Activated naive CD4-positive, alpha-beta T cell treated with anti-CD3 and anti-CD28 coated beads, Interleukin-2, amount 10 ng/mL, durations not matched to agents 7 days and 5 days (primary cell): ENCODE data around the gene NAGPA.
"Not testable (repeated sequence)": the region's sequence is repeated elsewhere in the genome, so short reads cannot be mapped to it uniquely, and the experiment has no call there.

Source experiments
- CTCF ChIA-PET: fragments of 350-600 bp; sonication (Branson Sonifier 250); formaldehyde crosslinking; loops from one replicate; lab custom pipeline; 2021; ENCODE audit warnings: antibody characterized with exemption; lab: Charles Lee
- DNase-seq: peaks from one replicate; pipeline ENCODE4 v3.0.0-alpha.2; 2020
- H3K27ac Mint-ChIP-seq: one replicate; pipeline ENCODE4 v1.8.0; 2021; ENCODE audit warnings: mild to moderate bottlenecking, moderate library complexity, mixed read lengths
- H3K27me3 Mint-ChIP-seq: one replicate; pipeline ENCODE4 v1.8.0; 2021; ENCODE audit warnings: mild to moderate bottlenecking, mixed read lengths
- H3K36me3 Mint-ChIP-seq: one replicate; pipeline ENCODE4 v1.8.0; 2021; ENCODE audit warnings: mixed read lengths
- H3K4me1 Mint-ChIP-seq: one replicate; pipeline ENCODE4 v1.8.0; 2021; ENCODE audit warnings: mixed read lengths
- H3K4me3 Mint-ChIP-seq: one replicate; pipeline ENCODE4 v1.8.0; 2021; ENCODE audit warnings: mild to moderate bottlenecking, moderate library complexity, mixed read lengths
- H3K9me3 Mint-ChIP-seq: one replicate; pipeline ENCODE4 v1.8.0; 2021; ENCODE audit warnings: mixed read lengths

NAGPA gene

DNA sequence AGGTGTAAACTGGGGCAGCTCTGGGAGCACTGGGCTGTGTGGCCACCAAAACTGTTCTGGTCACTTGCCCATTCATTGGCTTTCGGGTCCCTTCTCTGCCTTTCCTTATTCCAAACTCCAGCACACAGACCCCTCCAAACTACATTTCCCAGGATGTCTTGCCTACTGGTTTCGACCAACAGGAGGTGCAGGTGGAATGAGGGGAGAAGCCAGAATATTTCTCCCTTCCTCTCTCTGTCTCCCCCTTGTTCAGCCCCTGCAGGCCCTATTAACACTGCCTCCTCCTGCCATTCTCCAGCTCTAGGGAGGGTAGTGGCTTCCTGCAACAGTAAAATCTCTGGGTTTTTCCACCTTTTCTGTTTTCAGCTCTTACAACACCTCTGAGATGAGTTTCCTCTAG, 13.2 kb upstream of the NAGPA start:
- DNase-seq, result no peak
- Mint-ChIP-seq H3K9me3 (peaks cover 2% of the 10 kb centered on the region), H3K36me3 (no peaks in the 10 kb centered on the region), H3K4me1 (peaks cover 2% of the 10 kb centered on the region), H3K27ac (no peak overlapping the region), H3K4me3 (no peak overlapping the region), H3K27me3 (peaks cover 5% of the 10 kb centered on the region)
- CTCF ChIA-PET, result interaction anchor here (1.1 kb wide), 1 partner anchor 9 kb away, joined by 3 read pairs; no protein-coding TSS in a partner anchor

DNA sequence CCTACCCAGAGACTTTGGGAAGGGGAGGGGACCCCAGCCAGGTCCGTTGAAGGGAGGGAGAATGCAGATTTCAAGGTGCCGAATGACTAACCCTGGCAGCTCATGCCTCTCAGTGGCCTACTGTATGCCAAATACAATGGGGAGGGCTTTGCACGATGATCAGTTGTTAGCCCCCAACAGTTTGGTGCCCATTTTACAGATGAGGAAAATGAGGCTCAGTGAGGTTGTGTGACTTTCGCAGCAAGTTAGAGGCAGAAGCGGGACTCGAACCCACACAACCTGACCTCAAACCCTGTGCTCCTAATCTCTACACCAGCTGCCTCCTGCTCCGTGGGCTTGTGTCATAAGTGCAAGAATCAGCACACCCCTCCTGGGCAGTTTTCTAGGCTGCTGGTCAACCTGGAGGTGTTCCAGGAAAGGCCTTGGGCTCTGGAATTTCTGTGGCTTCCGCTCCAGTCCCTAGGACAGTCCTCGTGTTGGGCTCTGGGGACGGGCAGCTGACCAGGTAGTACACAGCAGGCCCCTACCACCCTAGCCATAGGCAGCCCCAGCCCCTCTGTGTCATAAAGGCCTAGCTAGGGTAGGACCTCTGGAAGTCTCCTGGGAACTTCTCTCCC, 11.9 kb upstream of the NAGPA start:
- H3K9me3 Mint-ChIP-seq, result peaks cover 2% of the 10 kb centered on the region
- peaks cover 5% of the 10 kb centered on the region for H3K27me3 Mint-ChIP-seq
- CTCF ChIA-PET, result interaction anchor here (1.1 kb wide), 1 partner anchor 10 kb away, joined by 3 read pairs; no protein-coding TSS in a partner anchor
- DNase-seq, result no peak
- H3K27ac Mint-ChIP-seq, result no peak overlapping the region
- H3K4me1 Mint-ChIP-seq, result no peaks in the 10 kb centered on the region
- H3K36me3 Mint-ChIP-seq, result no peaks in the 10 kb centered on the region
- no peak overlapping the region for H3K4me3 Mint-ChIP-seq

DNA sequence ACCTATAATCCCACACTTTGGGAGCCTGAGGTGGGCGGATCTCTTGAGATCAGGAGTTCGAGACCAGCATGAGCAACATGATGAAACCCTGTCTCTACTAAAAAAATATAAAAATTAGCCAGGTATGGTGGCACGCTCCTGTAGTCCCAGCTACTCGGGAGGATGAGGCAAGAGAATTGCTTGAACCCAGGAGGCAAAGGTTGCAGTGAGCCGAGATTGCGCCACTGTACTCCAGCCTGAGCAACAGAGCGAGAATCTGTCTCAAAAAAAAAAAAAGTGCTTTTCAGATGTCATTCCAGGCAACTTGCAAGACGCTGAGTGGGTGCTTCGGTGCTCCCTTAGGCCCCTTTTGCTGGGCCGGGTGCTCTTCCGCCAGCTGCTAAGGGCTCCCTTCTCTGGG, 10.8 kb upstream of the NAGPA start:
- DNase-seq, H3K27me3 Mint-ChIP-seq, H3K4me3 Mint-ChIP-seq, H3K4me1 Mint-ChIP-seq, CTCF ChIA-PET, H3K27ac Mint-ChIP-seq, H3K9me3 Mint-ChIP-seq, H3K36me3 Mint-ChIP-seq: not testable (repeated sequence)

DNA sequence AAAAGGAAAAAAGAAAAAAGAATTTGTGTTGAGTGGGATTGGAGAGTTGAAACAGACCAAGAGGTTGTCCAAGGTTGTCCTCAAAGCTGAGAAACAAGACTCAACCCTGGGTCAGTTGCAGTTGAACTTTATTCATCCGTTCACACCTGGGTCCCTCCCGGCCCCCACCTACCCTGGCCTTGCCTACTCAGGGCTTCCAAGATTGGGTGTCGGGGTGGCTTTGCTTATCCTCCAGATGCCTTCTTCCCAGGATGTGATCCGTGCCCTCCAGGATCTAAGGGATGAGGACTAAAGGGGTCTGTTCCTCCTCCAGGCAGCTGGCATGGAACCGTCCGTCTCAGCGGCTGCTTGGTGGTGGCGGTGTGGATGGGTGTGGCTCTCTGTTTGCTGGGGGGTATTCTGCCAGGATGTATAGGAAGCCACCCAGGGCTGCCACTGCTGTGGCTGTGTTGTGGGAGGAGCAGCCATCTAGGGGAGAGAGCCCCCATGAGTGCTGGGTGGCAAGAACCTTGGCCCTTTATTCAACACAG, 10.3 kb upstream of the NAGPA start:
- Mint-ChIP-seq H3K4me3 (no peak overlapping the region), H3K4me1 (no peaks in the 10 kb centered on the region), H3K27me3 (peaks cover 5% of the 10 kb centered on the region), H3K36me3 (no peaks in the 10 kb centered on the region), H3K9me3 (peaks cover 2% of the 10 kb centered on the region), H3K27ac (no peak overlapping the region)
- no peak for DNase-seq
- CTCF ChIA-PET, result no interaction called here

DNA sequence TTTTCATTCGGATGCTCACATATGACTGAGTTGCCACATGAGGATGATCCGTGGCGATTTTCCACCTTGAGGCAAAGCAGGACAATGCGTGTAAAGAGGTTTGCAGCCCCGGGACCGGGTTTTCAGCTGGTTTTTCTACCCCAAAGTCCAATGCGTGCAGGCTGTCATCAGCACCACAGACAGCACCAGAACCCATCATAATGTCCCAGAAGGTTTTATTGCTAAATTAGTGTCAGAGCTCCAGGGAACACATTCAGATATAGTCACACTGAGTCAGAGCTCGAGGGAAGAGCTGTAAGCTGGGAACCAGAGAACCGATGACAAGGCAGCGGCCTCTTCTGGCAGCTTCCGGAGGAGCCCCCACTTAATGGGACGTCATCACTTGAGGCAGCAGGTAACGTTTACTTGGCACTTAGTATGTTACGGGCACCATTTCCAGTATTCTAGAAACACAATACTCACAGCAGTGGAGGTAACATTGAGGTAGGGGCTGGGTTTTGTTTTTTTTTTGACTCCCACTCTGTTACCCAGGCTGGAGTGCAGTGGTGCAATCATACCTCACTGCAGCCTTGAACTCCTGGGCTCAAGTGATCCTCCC, 8.9 kb upstream of the NAGPA start:
- no peaks in the 10 kb centered on the region for H3K36me3 Mint-ChIP-seq
- no peaks in the 10 kb centered on the region for H3K9me3 Mint-ChIP-seq
- CTCF ChIA-PET, result no interaction called here
- no peak for DNase-seq
- H3K27ac Mint-ChIP-seq, result no peak overlapping the region
- H3K27me3 Mint-ChIP-seq, result no peaks in the 10 kb centered on the region
- H3K4me3 Mint-ChIP-seq, result no peak overlapping the region
- no peaks in the 10 kb centered on the region for H3K4me1 Mint-ChIP-seq

DNA sequence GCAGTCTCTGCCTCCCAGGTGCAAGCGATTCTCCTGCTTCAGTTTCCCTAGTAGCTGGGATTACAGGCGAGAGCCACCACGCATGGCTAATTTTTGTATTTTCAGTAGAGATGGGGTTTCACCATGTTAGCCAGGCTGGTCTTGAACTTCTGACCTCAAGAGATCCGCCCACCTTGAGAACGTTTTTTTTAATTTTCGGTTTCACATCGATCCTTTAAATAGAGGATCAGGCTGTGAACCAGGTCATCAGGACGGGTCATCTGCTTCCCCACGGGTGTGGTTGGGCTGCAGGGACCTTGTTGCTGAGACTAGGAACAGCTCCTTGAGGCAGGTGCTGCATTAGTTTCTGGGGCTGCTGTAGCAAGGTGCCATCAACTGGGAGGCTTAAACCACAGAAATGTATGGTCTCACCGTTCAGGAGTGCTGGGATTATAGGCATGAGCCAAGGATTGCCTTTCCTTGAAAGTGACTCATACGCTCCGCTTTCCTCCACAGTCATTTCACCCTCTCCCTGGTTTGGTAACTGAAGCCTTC, 7.9 kb upstream of the NAGPA start:
- Mint-ChIP-seq H3K27me3 (no peaks in the 10 kb centered on the region), H3K36me3 (no peaks in the 10 kb centered on the region), H3K4me1 (no peaks in the 10 kb centered on the region), H3K4me3 (no peak overlapping the region), H3K27ac (no peak overlapping the region), H3K9me3 (no peaks in the 10 kb centered on the region)
- CTCF ChIA-PET, result no interaction called here
- no peak for DNase-seq

DNA sequence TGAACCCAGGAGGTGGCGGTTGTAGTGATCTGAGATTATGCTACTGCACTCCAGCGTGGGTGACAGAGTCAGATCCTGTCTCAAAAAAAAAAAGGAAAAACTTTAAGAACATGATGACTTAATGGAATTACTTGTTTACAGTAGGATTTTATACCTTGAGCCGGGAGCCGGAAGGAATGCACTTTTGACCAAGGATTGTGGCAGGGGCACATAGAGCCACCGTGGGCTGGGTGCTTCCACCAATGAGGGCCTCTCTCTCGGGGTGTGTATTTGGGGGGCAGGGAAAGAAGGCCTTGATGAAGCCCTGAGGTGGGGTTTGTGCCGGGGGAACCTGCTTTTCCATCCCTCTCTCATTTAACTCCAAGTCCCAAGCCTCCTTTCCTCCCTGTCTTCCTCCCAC, 6.7 kb upstream of the NAGPA start:
- no peaks in the 10 kb centered on the region for H3K36me3 Mint-ChIP-seq
- CTCF ChIA-PET, result no interaction called here
- no peaks in the 10 kb centered on the region for H3K27me3 Mint-ChIP-seq
- H3K4me1 Mint-ChIP-seq, result no peaks in the 10 kb centered on the region
- H3K9me3 Mint-ChIP-seq, result no peaks in the 10 kb centered on the region
- no peak overlapping the region for H3K27ac Mint-ChIP-seq
- no peak for DNase-seq
- H3K4me3 Mint-ChIP-seq, result no peak overlapping the region

DNA sequence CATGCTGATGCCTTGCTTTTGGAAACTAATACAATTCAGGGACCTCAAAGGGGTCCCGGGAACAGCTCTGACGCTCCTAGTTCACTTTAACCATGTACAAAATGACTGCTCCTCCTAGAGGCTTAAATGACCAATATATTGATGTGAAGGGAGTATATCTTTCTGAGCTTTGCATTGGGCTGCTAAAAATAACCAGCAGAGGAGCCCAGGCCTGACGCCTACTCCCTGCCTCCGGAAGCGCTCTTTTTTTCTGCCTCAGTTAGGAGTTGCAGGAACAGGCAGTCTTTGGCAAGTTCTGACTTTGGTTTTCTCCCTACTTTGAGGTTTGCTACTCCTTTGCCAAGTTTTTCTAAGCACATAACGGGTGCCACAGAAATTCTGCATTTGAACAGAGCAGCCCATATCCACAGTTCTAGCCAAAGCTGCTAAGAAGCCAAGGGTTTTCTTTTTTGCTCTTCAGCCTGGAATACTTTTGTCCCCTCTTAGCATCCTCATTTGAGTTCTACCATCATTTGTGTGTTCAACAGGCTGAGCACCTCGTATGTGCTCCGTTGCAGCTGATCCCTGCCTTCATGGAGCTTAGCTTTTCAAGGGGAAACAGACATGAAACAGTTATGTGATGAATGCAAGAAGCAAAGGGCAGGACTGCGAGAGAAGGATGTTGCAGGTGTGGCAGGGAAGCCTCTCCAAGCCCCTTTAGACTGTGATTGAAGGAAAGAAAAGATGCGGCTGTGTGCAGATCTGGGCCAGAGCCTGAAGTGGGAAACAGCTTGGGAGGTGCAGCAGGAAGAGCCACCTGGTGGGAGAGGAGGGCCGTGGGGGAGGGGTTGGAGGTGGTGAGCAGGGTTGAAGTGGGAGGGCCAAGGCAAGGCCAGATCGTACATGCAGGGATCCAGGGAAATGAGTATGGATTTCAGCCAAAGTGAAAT, 2.8 kb upstream of the NAGPA start:
- Mint-ChIP-seq H3K9me3 (no peaks in the 10 kb centered on the region), H3K36me3 (no peaks in the 10 kb centered on the region), H3K27me3 (no peaks in the 10 kb centered on the region), H3K4me3 (no peak overlapping the region), H3K4me1 (peaks cover 21% of the 10 kb centered on the region), H3K27ac (no peak overlapping the region)
- DNase-seq, result no peak
- CTCF ChIA-PET, result no interaction called here

DNA sequence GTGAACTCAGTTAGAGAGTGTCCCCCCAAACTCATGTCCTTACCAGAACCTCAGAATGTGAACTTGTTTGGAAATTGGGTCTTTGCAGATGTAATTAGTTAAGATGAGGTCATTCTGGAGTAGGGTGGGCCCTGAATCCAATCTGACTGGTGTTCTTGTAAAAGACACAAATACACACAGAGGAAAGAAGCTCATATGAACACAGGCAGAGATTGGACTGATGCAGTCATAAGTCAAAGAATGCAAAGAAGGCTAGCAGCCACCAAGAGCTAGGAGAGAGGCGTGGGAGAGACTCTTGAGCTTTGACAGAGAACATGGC, 2.1 kb upstream of the NAGPA start:
- DNase-seq, result no peak
- H3K36me3 Mint-ChIP-seq, result no peaks in the 10 kb centered on the region
- H3K9me3 Mint-ChIP-seq, result no peaks in the 10 kb centered on the region
- H3K4me3 Mint-ChIP-seq, result no peak overlapping the region
- no peaks in the 10 kb centered on the region for H3K27me3 Mint-ChIP-seq
- H3K27ac Mint-ChIP-seq, result no peak overlapping the region
- peaks cover 21% of the 10 kb centered on the region for H3K4me1 Mint-ChIP-seq
- CTCF ChIA-PET, result no interaction called here

DNA sequence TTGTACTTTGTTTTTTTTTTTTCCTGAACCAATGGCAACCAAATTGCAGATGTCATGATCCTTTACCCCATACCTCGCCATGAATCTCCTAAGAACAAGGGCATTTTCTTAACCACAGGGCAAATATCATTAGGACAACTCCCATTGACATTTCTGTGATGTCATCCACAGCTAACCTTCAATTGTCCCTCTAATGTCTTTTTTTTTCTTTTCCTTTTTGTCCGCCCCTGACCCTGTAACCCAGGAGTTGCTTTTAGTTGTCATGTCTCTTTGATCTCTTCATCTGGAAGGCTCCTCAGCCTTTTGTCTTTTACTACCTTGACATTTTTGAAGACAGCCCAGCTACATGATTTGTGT, 410 bp upstream of the NAGPA start:
- Mint-ChIP-seq H3K27ac (peak overlapping the region; percentile 91), H3K9me3 (no peaks in the 10 kb centered on the region), H3K4me3 (peak overlapping the region; percentile 86), H3K36me3 (no peaks in the 10 kb centered on the region), H3K27me3 (no peaks in the 10 kb centered on the region), H3K4me1 (peaks cover 21% of the 10 kb centered on the region)
- CTCF ChIA-PET, result no interaction called here
- DNase-seq, result no peak

DNA sequence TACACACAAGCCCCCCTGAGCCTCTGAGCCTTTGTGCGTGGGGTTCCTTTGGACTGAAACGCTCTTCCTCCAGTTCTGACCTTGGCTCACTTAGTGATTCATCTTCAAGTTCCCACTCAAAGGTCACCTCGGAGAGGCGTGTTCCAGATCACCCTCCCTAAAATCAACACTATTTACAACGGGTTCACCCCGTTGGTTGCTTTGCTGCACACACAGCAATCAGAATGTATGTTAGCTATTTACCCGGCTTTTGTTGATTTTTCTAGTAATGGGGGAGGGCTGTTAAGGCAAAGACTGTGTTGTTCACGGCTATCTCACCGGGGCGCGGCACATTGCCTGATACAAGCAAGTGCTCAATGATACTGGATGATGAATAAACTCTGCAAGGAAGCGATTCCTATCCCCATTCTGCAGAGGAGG, 977 bp downstream of the NAGPA start:
- Mint-ChIP-seq H3K4me3 (peak overlapping the region; percentile 86), H3K27ac (peak overlapping the region; percentile 52), H3K9me3 (no peaks in the 10 kb centered on the region), H3K4me1 (peaks cover 21% of the 10 kb centered on the region), H3K36me3 (no peaks in the 10 kb centered on the region), H3K27me3 (no peaks in the 10 kb centered on the region)
- CTCF ChIA-PET, result no interaction called here
- no peak for DNase-seq

DNA sequence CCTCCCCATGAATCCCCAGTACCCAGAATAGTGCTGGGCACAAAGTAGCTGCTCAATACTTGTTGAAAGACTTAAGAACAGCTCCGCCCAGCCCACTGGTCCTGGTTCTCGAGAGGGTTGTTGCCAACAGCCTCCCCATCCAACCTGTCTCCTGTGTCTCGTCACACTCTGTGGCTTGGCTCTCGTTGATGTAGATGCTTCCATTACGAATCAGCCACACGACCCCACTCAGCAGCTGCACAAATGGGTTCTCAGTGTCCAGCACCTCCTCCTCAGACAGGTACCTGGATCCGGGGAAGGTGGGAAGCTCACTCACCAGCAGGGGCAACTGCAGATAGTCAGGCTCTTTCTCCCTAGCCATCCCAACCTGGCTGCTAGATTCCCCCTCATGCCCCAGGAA, 2.1 kb downstream of the NAGPA start:
- CTCF ChIA-PET, result interaction anchor here (0.9 kb wide), 1 partner anchor 26 kb away, joined by 3 read pairs; no protein-coding TSS in a partner anchor
- peaks cover 21% of the 10 kb centered on the region for H3K4me1 Mint-ChIP-seq
- H3K4me3 Mint-ChIP-seq, result peak overlapping the region; percentile 64
- H3K36me3 Mint-ChIP-seq, result no peaks in the 10 kb centered on the region
- H3K27ac Mint-ChIP-seq, result no peak overlapping the region
- H3K27me3 Mint-ChIP-seq, result no peaks in the 10 kb centered on the region
- no peaks in the 10 kb centered on the region for H3K9me3 Mint-ChIP-seq
- no peak for DNase-seq

DNA sequence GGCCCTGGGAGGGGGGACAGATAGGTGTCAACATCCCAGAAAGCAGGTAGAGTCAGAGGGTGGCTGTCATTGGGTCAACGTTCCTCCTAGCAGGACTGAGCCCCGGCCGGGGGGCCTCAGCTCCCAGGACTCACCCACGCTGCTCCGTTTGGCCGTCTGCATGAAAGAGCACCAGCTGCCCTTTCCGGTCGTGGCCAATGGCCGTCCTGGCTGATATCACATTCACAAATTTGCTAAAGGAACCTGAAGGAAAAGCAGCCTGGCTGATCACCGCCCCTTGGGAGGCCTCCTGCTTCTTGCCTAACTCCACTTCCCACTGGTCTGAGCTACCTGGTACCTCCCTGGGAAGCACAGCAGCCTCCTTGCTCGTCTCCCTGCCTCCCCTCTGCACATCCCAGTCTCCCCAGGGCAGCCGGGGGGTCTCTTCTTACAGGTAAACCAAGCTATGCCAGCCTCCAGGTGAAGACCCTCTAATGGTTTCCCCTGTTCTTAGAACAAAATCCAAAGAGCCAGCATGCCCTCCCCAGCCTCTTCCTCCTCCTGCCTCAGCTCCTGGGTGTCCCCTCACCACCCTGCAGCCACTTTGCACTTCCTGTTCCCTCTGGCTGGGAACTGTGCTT, 3.4 kb downstream of the NAGPA start:
- DNase-seq, result no peak
- Mint-ChIP-seq H3K4me3 (no peak overlapping the region), H3K36me3 (no peaks in the 10 kb centered on the region), H3K4me1 (peaks cover 21% of the 10 kb centered on the region), H3K27me3 (no peaks in the 10 kb centered on the region), H3K9me3 (no peaks in the 10 kb centered on the region), H3K27ac (no peak overlapping the region)
- CTCF ChIA-PET, result no interaction called here

DNA sequence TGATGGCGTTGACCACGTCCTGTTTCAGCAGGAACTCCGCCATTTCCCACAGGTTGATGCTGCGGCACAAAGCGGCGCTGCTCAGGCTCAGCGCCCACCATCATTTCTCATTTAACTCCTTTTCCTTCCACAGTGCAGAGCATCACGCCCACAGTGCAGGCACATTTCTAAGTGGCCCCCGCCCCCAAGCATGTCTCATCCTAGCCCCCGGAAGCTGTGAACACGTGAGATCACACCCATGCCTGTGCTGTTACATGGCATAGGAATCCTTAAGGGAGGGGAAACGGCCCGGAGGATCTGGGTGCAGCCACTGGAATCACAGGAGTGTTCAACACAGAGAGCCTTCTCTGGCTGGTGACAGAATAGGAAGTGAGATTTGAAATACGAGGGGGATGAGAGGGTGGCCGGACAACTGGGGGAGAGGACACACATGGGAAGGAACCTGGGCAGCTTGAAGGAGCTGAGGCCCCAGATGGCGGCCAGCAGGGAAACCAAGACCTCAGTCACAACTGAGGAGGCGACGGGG, 4.7 kb downstream of the NAGPA start:
- H3K27me3 Mint-ChIP-seq, result no peaks in the 10 kb centered on the region
- no peak overlapping the region for H3K4me3 Mint-ChIP-seq
- no peak for DNase-seq
- H3K4me1 Mint-ChIP-seq, result peaks cover 11% of the 10 kb centered on the region
- H3K9me3 Mint-ChIP-seq, result no peaks in the 10 kb centered on the region
- H3K27ac Mint-ChIP-seq, result no peak overlapping the region
- no peaks in the 10 kb centered on the region for H3K36me3 Mint-ChIP-seq
- CTCF ChIA-PET, result no interaction called here
